DMS79 (cell line): ENCODE measurements around the gene ME2.
"Not testable (repeated sequence)": the region's sequence is repeated elsewhere in the genome, so short reads cannot be mapped to it uniquely, and the experiment has no call there.

ENCODE experiments used
- DNase-seq: peaks from one replicate; lab custom pipeline; 2025; lab: John Stamatoyannopoulos, UW

Gene ME2

GRCh38 chr18:50861617-50862016 lies 17.3 kb upstream of the ME2 start:
- no peak for DNase-seq

DNA sequence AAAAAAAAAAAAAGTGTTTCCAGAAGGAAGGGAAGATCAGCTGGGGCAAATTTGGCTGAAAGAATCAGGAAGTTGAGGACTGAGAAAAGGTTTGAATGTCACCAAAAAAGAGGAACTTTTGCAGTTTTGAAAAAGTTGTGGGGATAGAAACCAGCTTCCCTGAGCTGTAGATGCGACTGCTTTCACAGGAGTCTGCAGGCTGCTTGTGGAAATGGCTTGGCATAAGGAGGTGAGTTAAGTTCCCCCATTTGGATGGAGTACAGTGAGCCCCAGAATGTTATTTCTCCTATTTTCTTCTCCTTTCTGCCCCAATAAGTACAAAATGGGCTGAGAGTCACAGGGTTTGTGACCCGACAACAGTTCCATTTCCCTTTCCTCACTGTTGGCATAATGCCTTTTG lies 16.5 kb upstream of the ME2 start:
- DNase-seq = no peak

GRCh38 chr18:50863840-50864375 lies 15.0 kb upstream of the ME2 start:
- DNase-seq = no peak

GRCh38 chr18:50866765-50867164 lies 12.2 kb upstream of the ME2 start:
- no peak for DNase-seq

- no peak for DNase-seq
Measured at GRCh38 chr18:50869150-50869549, 9.8 kb upstream of the ME2 start.

- DNase-seq = peak; percentile 34
Measured at GRCh38 chr18:50870138-50870845, 8.6 kb upstream of the ME2 start.

- DNase-seq = no peak
Measured at GRCh38 chr18:50871846-50872245, 7.1 kb upstream of the ME2 start.

- DNase-seq = no peak
Measured at GRCh38 chr18:50875966-50876536, 2.9 kb upstream of the ME2 start.

- no peak for DNase-seq
Measured at GRCh38 chr18:50877545-50878265, 1.2 kb upstream of the ME2 start.

DNA sequence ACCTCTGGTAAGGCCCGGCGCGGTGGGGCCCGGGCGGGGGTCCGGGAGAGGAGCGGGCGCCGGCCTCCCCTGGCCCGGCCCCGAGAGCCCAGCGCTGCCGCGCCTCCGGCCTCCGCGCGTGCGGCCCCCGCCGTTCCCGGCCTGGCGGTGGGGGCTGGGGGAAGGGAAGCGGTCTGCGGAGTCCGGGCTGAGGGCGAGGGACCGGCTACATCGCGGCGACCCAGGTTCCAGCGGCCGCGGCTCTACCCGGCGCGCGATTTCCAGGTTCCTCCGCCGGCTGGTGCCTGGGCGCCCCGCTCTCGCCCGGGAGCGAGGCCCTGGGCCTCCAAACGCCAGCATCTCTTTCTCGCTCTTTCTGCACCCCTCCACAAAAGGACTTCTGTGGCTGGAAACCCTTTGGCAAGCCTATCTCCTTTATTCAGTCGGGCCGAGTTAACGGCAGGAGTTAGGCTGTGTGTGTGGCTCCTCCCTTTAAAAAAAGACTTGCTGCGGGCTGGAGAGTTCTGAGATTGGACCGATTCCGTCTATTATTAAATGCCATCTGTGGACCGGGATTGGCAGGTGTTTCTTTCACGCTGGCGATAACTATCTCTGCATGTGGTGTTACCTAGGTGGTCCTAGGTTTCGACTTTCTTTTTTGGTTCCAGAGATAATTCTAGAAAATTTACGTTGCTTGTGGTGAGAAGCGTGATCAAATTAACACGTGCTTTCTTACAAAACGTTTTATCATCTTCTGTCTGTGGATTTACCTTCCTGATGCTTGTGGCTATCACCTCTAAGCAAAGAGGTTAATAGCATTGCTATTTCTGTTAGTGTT lies 592 bp downstream of the ME2 start:
- DNase-seq = no peak

DNA sequence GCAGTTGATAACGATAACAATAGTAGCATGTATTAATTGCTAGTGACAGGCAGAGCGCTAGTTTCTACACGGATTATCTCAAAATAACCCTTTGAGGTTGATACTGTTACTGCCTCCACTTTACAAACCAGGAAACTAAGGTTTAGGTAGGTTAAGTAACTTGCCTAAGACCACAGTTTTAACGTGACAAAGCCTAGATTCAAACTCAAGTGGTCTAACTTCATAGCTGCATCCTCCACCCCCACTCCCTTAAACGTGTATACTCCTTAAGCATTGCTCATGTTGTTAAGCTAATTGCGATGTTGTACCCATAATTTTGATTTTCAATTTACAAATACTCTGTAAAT lies 1.2 kb downstream of the ME2 start:
- DNase-seq = no peak

GRCh38 chr18:50880944-50881343 lies 2.0 kb downstream of the ME2 start:
- DNase-seq = not testable (repeated sequence)

DNA sequence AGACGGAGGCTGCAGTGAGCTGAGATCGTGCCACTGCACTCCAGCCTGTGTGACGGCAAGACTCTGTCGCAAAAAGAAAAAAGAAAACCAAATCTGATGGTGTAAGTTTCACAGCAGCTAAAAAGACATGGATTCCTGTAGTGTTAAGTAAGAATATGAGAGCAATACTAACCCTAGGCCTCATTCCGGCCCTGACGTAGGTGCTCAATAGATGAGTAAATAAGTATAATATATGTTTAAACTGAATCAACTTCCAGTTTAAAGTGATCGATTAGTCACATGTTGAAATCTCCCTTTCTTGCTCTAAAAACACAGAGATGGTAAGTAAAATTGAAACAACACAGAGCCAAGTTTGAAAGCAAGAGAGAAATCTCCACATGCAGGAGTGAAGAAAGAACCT lies 8.0 kb downstream of the ME2 start:
- no peak for DNase-seq

DNA sequence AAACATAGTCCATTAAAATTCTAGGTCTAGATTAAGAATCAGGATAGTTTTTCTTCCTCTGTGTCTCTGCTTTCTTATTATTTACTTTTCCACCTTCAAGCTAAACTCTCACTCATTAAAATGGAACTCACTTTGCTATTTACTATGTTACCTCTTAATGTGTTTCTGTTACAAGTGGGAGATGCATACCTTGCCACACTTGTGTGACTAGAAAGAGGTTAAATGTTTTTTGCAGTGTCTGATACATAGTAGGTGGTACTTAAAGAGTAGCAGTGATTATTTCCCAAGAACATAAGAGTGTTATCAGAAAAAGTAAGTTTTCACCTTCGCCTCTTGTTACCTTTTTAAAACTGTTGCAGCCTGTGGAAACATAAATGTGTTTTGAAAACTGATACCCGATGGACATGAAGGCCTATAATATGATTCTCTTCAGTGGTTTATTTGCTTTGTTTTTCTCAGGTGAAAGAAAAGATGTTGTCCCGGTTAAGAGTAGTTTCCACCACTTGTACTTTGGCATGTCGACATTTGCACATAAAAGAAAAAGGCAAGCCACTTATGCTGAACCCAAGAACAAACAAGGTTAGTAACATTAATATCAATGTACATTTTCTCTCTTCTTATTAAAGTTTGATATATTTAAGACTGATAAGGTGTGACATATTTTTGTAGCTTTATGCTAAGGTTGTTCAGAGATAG lies 16.6 kb downstream of the ME2 start:
- DNase-seq = peak; percentile 57

- DNase-seq = no peak
Measured at GRCh38 chr18:50896093-50896492, 17.2 kb downstream of the ME2 start.

- no peak for DNase-seq
Measured at GRCh38 chr18:50898919-50899318, 20.0 kb downstream of the ME2 start.

GRCh38 chr18:50902797-50903196 lies 23.9 kb downstream of the ME2 start:
- no peak for DNase-seq

GRCh38 chr18:50906843-50907242 lies 27.9 kb downstream of the ME2 start:
- no peak for DNase-seq

- DNase-seq = no peak
Measured at GRCh38 chr18:50909261-50909660, 30.3 kb downstream of the ME2 start.

DNA sequence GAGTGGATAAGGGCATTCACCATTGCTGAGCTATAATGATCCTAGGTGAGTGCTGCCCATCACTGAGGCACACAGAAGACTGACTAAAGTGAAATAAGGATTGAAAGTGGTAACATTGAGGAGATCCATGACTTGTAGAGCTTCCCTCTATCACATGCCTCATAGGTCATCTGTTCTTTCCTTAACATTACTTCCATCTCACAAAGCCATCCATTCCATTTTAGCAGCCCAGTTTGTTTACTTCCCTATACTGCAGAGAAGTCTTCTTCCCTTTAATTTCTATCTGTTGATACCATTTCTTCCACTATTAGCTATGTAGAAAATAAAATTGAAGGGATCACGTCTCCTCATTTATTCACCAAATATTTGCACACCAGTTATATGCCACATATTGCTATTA lies 32.1 kb downstream of the ME2 start:
- no peak for DNase-seq

- no peak for DNase-seq
Measured at GRCh38 chr18:50917021-50917420, 38.1 kb downstream of the ME2 start.

GRCh38 chr18:50918153-50918552 lies 39.2 kb downstream of the ME2 start:
- no peak for DNase-seq
